ENCODE measurements around the gene NEK10. TPM values are rescaled to one million over a fixed set of nuclear protein-coding genes. Genes with fewer than 3 reads are reported as not detected.

NEK10 gene
- total RNA-seq, 1 experiment from 2014 or later = 1.7 TPM

DNA sequence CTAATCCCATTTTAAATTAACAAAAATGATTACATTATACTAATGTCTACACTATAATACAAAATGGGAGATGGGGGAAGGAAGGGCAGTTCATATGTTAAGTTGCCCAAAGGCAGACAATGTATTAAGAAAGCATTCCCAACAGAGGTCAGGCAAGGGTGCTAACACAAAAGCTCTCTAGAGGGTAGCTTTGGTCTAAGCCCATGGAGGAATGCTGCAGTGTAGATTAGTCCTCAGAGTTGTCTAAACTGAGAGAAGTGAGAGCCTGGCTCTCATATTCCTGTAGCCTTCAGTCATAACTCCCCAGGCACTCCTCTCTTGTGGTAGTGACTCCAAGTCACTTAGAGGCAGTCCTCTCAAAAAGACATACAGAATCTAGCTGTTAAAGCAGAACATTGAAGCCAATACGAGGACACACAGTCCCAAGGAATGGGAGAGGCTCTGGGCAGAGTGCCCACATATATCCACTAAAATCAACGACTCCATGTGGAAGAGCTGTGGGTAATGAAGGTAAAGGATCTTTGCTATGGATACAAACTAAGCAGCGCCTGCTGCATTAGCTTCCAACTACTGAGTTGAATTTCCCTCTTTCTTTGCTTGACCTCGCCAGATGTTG lies 14.5 kb downstream of the NEK10 start:
- H3K36me3 ChIP-seq (ENCODE audit: low read depth, low read length) = no peaks in the 10 kb centered on the region
- no peak overlapping the region for H3K4me3 ChIP-seq (ENCODE audit: low read length)
- no peaks in the 10 kb centered on the region for H3K9me2 ChIP-seq (replicated peaks; ENCODE audit: low read length)
- no peaks in the 10 kb centered on the region for H3K9me3 ChIP-seq (ENCODE audit: low read length)
- no peak overlapping the region for H3K4me2 ChIP-seq (ENCODE audit: low read length)
- intact Hi-C loops (cut with micrococcal nuclease) = no loop called here
- ChIA-PET POLR2A (ENCODE audit: unreplicated experiment) (no interaction called here), CTCF (interaction anchor here (0.6 kb wide), 1 partner anchor 540 kb away, joined by 3 read pairs; no protein-coding TSS in a partner anchor)
- no TSS peak for BruUV-seq (replicated peaks)
- H3F3A ChIP-seq (ENCODE audit: low read length, unreplicated experiment) = no peaks in the 10 kb centered on the region
- H4K20me1 ChIP-seq (ENCODE audit: low read length) = no peaks in the 10 kb centered on the region
- no peak overlapping the region for H3K9ac ChIP-seq (ENCODE audit: low read length)
- no peaks in the 10 kb centered on the region for H3K27me3 ChIP-seq (ENCODE audit: low read length)
- no peak for DNase-seq
- H3K79me2 ChIP-seq (ENCODE audit: low read length) = no peaks in the 10 kb centered on the region
- H2AFZ ChIP-seq (ENCODE audit: low read length) = no peak overlapping the region
- H3K27ac ChIP-seq (ENCODE audit: low read length) = no peak overlapping the region
- no peak for ATAC-seq
- no peaks in the 10 kb centered on the region for H3K4me1 ChIP-seq (ENCODE audit: insufficient read depth, low read length)
- TF ChIP-seq EZH2phosphoT487 (IDR thresholded peaks at IDR 0.05; ENCODE audit: borderline replicate concordance, low read length) (no peak), EZH2 (IDR thresholded peaks at IDR 0.05; ENCODE audit: low read length, unreplicated experiment) (no peak)
- TF ChIP-seq, protein P1, sequence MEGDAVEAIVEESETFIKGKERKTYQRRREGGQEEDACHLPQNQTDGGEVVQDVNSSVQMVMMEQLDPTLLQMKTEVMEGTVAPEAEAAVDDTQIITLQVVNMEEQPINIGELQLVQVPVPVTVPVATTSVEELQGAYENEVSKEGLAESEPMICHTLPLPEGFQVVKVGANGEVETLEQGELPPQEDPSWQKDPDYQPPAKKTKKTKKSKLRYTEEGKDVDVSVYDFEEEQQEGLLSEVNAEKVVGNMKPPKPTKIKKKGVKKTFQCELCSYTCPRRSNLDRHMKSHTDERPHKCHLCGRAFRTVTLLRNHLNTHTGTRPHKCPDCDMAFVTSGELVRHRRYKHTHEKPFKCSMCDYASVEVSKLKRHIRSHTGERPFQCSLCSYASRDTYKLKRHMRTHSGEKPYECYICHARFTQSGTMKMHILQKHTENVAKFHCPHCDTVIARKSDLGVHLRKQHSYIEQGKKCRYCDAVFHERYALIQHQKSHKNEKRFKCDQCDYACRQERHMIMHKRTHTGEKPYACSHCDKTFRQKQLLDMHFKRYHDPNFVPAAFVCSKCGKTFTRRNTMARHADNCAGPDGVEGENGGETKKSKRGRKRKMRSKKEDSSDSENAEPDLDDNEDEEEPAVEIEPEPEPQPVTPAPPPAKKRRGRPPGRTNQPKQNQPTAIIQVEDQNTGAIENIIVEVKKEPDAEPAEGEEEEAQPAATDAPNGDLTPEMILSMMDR (conservative IDR thresholded peaks at IDR 0.05; ENCODE audit: low read depth, low read length) = no peak

DNA sequence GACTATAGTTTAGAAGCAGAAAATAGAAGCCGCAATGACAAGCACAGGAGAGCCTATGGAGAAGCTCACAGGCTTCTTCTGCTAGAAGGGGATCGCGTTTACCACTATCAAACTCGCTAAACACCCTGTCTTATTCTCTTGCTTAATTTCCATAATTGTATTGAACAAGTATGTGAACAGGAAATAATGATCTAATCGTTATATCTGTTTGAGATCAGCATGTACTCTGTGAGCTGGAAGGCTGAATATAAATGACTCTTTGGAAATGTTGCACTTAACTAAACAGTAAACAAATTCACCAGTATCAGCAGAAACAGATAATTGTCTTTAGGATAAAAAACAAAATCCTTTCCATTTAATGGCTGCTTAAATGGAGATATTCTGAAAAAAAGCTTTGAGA lies 15.0 kb downstream of the NEK10 start:
- Histone ChIP-seq H3K9ac (ENCODE audit: low read length) (no peak overlapping the region), H3K36me3 (ENCODE audit: low read depth, low read length) (no peaks in the 10 kb centered on the region), H2AFZ (ENCODE audit: low read length) (no peak overlapping the region), H3K4me1 (ENCODE audit: insufficient read depth, low read length) (no peaks in the 10 kb centered on the region), H3K79me2 (ENCODE audit: low read length) (no peaks in the 10 kb centered on the region), H3K9me2 (replicated peaks; ENCODE audit: low read length) (no peaks in the 10 kb centered on the region), H3K4me3 (ENCODE audit: low read length) (no peak overlapping the region), H3K27ac (ENCODE audit: low read length) (no peak overlapping the region), H4K20me1 (ENCODE audit: low read length) (no peaks in the 10 kb centered on the region), H3F3A (ENCODE audit: low read length, unreplicated experiment) (no peaks in the 10 kb centered on the region), H3K4me2 (ENCODE audit: low read length) (no peak overlapping the region), H3K9me3 (ENCODE audit: low read length) (no peaks in the 10 kb centered on the region), H3K27me3 (ENCODE audit: low read length) (no peaks in the 10 kb centered on the region)
- DNase-seq (no peak), ATAC-seq (no peak)
- ChIA-PET CTCF (interaction anchor here (0.6 kb wide), 1 partner anchor 541 kb away, joined by 3 read pairs; no protein-coding TSS in a partner anchor), POLR2A (ENCODE audit: unreplicated experiment) (no interaction called here)
- TF ChIP-seq EZH2phosphoT487 (IDR thresholded peaks at IDR 0.05; ENCODE audit: borderline replicate concordance, low read length) (no peak), EZH2 (IDR thresholded peaks at IDR 0.05; ENCODE audit: low read length, unreplicated experiment) (no peak)
- TF ChIP-seq, protein P1 (conservative IDR thresholded peaks at IDR 0.05; ENCODE audit: low read depth, low read length) = no peak
- BruUV-seq (replicated peaks) = no TSS peak
- intact Hi-C loops (cut with micrococcal nuclease) = no loop called here

DNA sequence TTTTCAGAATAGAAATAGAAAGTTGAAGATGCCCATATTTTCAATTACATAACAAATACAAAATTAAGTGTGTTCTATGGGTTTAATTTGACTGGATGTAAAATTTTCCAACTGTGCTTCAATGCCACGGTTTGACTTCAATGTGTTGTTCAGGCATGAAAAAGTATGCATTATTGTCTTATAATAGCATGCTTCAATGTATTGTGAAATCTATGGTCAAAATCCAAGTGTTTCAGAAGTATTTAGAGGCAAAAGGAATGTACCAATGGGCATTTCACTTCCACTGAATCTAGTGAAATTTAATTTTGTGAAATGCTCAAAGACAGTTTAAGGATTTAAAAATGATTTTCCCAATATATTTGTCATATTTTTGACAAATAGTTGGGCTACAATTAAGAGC lies 16.0 kb downstream of the NEK10 start:
- ATAC-seq = no peak
- Histone ChIP-seq H3K36me3 (ENCODE audit: low read depth, low read length) (no peaks in the 10 kb centered on the region), H3K27me3 (ENCODE audit: low read length) (no peaks in the 10 kb centered on the region), H3F3A (ENCODE audit: low read length, unreplicated experiment) (no peaks in the 10 kb centered on the region), H4K20me1 (ENCODE audit: low read length) (no peaks in the 10 kb centered on the region), H3K9me3 (ENCODE audit: low read length) (no peaks in the 10 kb centered on the region), H2AFZ (ENCODE audit: low read length) (no peak overlapping the region), H3K4me1 (ENCODE audit: insufficient read depth, low read length) (no peaks in the 10 kb centered on the region), H3K27ac (ENCODE audit: low read length) (no peak overlapping the region), H3K79me2 (ENCODE audit: low read length) (no peaks in the 10 kb centered on the region), H3K4me3 (ENCODE audit: low read length) (no peak overlapping the region), H3K9me2 (replicated peaks; ENCODE audit: low read length) (no peaks in the 10 kb centered on the region), H3K4me2 (ENCODE audit: low read length) (no peak overlapping the region), H3K9ac (ENCODE audit: low read length) (no peak overlapping the region)
- DNase-seq = no peak
- intact Hi-C loops (cut with micrococcal nuclease) = no loop called here
- TF ChIP-seq EZH2 (IDR thresholded peaks at IDR 0.05; ENCODE audit: low read length, unreplicated experiment) (no peak), EZH2phosphoT487 (IDR thresholded peaks at IDR 0.05; ENCODE audit: borderline replicate concordance, low read length) (no peak)
- TF ChIP-seq, protein P1 (conservative IDR thresholded peaks at IDR 0.05; ENCODE audit: low read depth, low read length) = no peak
- no TSS peak for BruUV-seq (replicated peaks)
- ChIA-PET POLR2A (ENCODE audit: unreplicated experiment) (no interaction called here), CTCF (no interaction called here)

All from PC-3 (cell line).